Peyer's patch (tissue), 4 donors: ENCODE results near the gene ITSN1.

Source experiments
- CTCF ChIP-seq, 6 experiments: fragments of 450-650 bp in 4 of 6; fragments of 200-600 bp in 2 of 6; sonication (generic) in 1 of 6; IDR thresholded peaks; one replicate each; pipeline ENCODE4 v1.5.1; 2017 to 2019; ENCODE audit warnings: antibody characterized with exemption in 6 of 6, mild to moderate bottlenecking in 3 of 6, moderate library complexity in 1 of 6
- POLR2A ChIP-seq, 2 donors: fragments of 450-650 bp; IDR thresholded peaks; one replicate each; pipeline ENCODE4 v1.5.1; 2017; ENCODE audit warnings: antibody characterized with exemption in 2 of 2, mild to moderate bottlenecking in 2 of 2, moderate library complexity in 2 of 2

- TF ChIP-seq CTCF (IDR thresholded peaks at IDR 0.05) (no peak), POLR2A (IDR thresholded peaks at IDR 0.05) (no peak)
These were observed 160.2 kb downstream of the ITSN1 start for GRCh38 chr21:33802481-33802880.
